OCI-LY3 (cell line): ENCODE data around the gene TPH2.

Experiments
- H2AFZ ChIP-seq: fragments of 200-600, 300-600 bp; shearing (Covaris generic); 2 replicates; pipeline ENCODE4 v1.6.0; 2014; ENCODE audit warnings: antibody characterized with exemption, low read depth, low read length
- H3K27ac ChIP-seq: fragments of 200-600, 300-600 bp; sonication (generic); 2 replicates; pipeline ENCODE4 v1.5.1; 2014; ENCODE audit warnings: mild to moderate bottlenecking, low read length, moderate library complexity, mixed read lengths
- H3K27me3 ChIP-seq: fragments of 200-600, 300-600 bp; sonication (generic); 2 replicates; pipeline ENCODE4 v1.6.1; 2014; ENCODE audit warnings: low read depth, low read length, mixed read lengths
- H3K36me3 ChIP-seq: fragments of 200-600, 300-600 bp; sonication (generic); replicated peaks from 2 replicates; pipeline ENCODE3; 2014; ENCODE audit warnings: low read depth, low read length, mixed read lengths
- H3K4me1 ChIP-seq: fragments of 300-600, 200-600 bp; sonication (generic); 2 replicates; pipeline ENCODE4 v1.6.1; 2014; ENCODE audit warnings: low read length, mixed read lengths
- H3K4me2 ChIP-seq: fragments of 200-600, 300-600 bp; sonication (generic); 2 replicates; pipeline ENCODE4 v1.6.1; 2014; ENCODE audit warnings: low read length, mixed read lengths
- H3K4me3 ChIP-seq: fragments of 300-600, 200-600 bp; sonication (generic); 2 replicates; pipeline ENCODE4 v1.5.1; 2014; ENCODE audit warnings: antibody characterized with exemption, mild to moderate bottlenecking, low read length, moderate library complexity
- H3K79me2 ChIP-seq: fragments of 300-600, 200-600 bp; shearing (Covaris generic); 2 replicates; pipeline ENCODE4 v1.6.1; 2014; ENCODE audit warnings: mild to moderate bottlenecking, low read length, mixed read lengths
- H3K9ac ChIP-seq: fragments of 300-600, 200-600 bp; shearing (Covaris generic); 2 replicates; pipeline ENCODE4 v1.6.0; 2014; ENCODE audit warnings: mild to moderate bottlenecking, low read length, moderate library complexity
- H3K9me3 ChIP-seq: fragments of 200-600, 300-600 bp; shearing (Covaris generic); 2 replicates; pipeline ENCODE4 v1.6.1; 2014; ENCODE audit warnings: low read length, mixed read lengths; ENCODE audit not compliant: insufficient read depth
- H4K20me1 ChIP-seq: fragments of 200-600, 300-600 bp; sonication (generic); 2 replicates; pipeline ENCODE4 v1.6.1; 2016; ENCODE audit warnings: low read length, mixed read lengths; ENCODE audit not compliant: insufficient read depth
- EZH2phosphoT487 ChIP-seq: fragments of 200-600 bp; shearing (Covaris generic); IDR thresholded peaks from 2 replicates; pipeline ENCODE4 v1.6.1; 2018; ENCODE audit warnings: antibody characterized with exemption, mixed run types, low read depth
- TF ChIP-seq, protein P1 (sequence below): fragments of 200-600, 300-600 bp; sonication (generic); IDR thresholded peaks from 2 replicates; pipeline ENCODE4 v1.5.1; 2014; ENCODE audit warnings: antibody characterized with exemption, low read length, low read depth

TPH2 gene

DNA sequence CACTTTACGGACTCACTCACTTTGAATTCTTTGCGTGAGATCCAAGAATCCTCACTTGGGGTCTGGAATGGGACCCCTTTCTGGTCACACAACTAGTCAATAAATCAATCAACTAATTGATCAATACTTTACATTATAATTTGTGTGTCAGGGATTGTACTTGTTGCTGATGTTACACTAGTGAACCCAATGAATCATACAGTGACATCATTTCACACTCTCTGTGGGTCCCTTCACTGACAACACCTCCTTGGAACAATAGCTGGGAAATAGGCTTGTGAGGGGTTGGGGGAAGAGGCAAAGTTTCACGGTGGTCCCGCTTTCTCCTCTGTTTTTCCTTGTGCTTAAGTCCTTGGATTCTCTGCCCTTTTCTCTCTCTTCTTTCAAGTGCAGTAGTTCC lies 35.0 kb downstream of the TPH2 start:
- no peak overlapping the region for H3K9ac ChIP-seq
- H3K79me2 ChIP-seq = no peaks in the 10 kb centered on the region
- H3K36me3 ChIP-seq = no peaks in the 10 kb centered on the region
- H3K4me3 ChIP-seq = no peak overlapping the region
- H4K20me1 ChIP-seq = no peaks in the 10 kb centered on the region
- H3K4me2 ChIP-seq = no peak overlapping the region
- no peaks in the 10 kb centered on the region for H3K4me1 ChIP-seq
- H3K27ac ChIP-seq = no peak overlapping the region
- no peak overlapping the region for H2AFZ ChIP-seq
- TF ChIP-seq, protein P1, sequence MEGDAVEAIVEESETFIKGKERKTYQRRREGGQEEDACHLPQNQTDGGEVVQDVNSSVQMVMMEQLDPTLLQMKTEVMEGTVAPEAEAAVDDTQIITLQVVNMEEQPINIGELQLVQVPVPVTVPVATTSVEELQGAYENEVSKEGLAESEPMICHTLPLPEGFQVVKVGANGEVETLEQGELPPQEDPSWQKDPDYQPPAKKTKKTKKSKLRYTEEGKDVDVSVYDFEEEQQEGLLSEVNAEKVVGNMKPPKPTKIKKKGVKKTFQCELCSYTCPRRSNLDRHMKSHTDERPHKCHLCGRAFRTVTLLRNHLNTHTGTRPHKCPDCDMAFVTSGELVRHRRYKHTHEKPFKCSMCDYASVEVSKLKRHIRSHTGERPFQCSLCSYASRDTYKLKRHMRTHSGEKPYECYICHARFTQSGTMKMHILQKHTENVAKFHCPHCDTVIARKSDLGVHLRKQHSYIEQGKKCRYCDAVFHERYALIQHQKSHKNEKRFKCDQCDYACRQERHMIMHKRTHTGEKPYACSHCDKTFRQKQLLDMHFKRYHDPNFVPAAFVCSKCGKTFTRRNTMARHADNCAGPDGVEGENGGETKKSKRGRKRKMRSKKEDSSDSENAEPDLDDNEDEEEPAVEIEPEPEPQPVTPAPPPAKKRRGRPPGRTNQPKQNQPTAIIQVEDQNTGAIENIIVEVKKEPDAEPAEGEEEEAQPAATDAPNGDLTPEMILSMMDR = no peak
- no peak for TF ChIP-seq EZH2phosphoT487
- H3K9me3 ChIP-seq = no peaks in the 10 kb centered on the region
- 0 out of 2 replicates have a peak, but pooled peaks cover 3% of the 10 kb centered on the region for H3K27me3 ChIP-seq

GRCh38 chr12:71980538-71980937 lies 41.9 kb downstream of the TPH2 start:
- Histone ChIP-seq H3K9ac (no peak overlapping the region), H3K4me1 (no peaks in the 10 kb centered on the region), H2AFZ (no peak overlapping the region), H3K36me3 (no peaks in the 10 kb centered on the region), H3K4me2 (no peak overlapping the region), H3K79me2 (no peaks in the 10 kb centered on the region), H4K20me1 (no peaks in the 10 kb centered on the region), H3K9me3 (no peaks in the 10 kb centered on the region), H3K4me3 (no peak overlapping the region), H3K27me3 (no peaks in the 10 kb centered on the region), H3K27ac (no peak overlapping the region)
- no peak for TF ChIP-seq EZH2phosphoT487
- TF ChIP-seq, protein P1 = no peak

- no peaks in the 10 kb centered on the region for H3K36me3 ChIP-seq
- no peaks in the 10 kb centered on the region for H3K27me3 ChIP-seq
- H3K9me3 ChIP-seq = no peaks in the 10 kb centered on the region
- H4K20me1 ChIP-seq = no peaks in the 10 kb centered on the region
- no peak overlapping the region for H3K4me2 ChIP-seq
- H3K79me2 ChIP-seq = no peaks in the 10 kb centered on the region
- no peak overlapping the region for H3K4me3 ChIP-seq
- H2AFZ ChIP-seq = no peak overlapping the region
- no peak overlapping the region for H3K27ac ChIP-seq
- no peak overlapping the region for H3K9ac ChIP-seq
- no peaks in the 10 kb centered on the region for H3K4me1 ChIP-seq
- TF ChIP-seq, protein P1 = no peak
- TF ChIP-seq EZH2phosphoT487 = no peak
These were observed 42.5 kb downstream of the TPH2 start for GRCh38 chr12:71981149-71981548.

DNA sequence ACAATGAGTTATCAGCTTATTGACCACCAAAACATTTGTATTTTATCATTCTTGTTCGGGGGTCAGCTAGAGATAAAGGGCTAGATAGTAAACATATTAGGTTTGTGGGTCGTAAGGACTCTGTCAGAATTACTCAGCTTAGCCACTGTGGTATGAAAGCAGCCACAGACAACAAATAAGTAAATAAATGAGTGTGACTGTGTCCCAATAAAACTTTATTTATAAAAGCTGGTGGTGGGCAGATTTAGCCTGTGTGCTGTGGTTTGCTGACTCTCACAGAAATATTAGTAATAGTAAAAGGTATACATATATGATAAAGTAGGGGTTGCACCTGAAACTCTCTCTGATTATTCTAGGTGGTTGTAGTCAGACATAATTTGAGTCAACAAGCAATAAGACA lies 56.1 kb downstream of the TPH2 start:
- TF ChIP-seq, protein P1 = no peak
- TF ChIP-seq EZH2phosphoT487 = no peak
- H3K27me3 ChIP-seq = peaks cover 4% of the 10 kb centered on the region

More for the DNA sequence above, 56.1 kb downstream of the TPH2 start:
- Histone ChIP-seq H4K20me1 (no peaks in the 10 kb centered on the region), H3K4me3 (no peak overlapping the region), H3K4me1 (no peaks in the 10 kb centered on the region), H3K36me3 (no peaks in the 10 kb centered on the region), H3K79me2 (no peaks in the 10 kb centered on the region), H3K4me2 (no peak overlapping the region), H3K27ac (no peak overlapping the region), H3K9ac (no peak overlapping the region), H2AFZ (no peak overlapping the region), H3K9me3 (no peaks in the 10 kb centered on the region)
